GM20431 (cell line): ENCODE measurements around the gene PCDHB10.
"Not testable (repeated sequence)": the region's sequence is repeated elsewhere in the genome, so short reads cannot be mapped to it uniquely, and the experiment has no call there.

Experiments
- in situ Hi-C: fragments of 300-500 bp; cut with MseI, MboI; formaldehyde crosslinking; loops from one replicate; pipeline ENCODE4 v1.15.0; 2020; ENCODE audit warnings: low sequenced_read_pairs; ENCODE audit not compliant: unreplicated experiment

The PCDHB10 gene

GRCh38 chr5:141186897-141187512, 5.1 kb upstream of the PCDHB10 start, which contains the start of gene PCDHB9:
Gene PCDHB9 (plus strand): TSS chr5:141187161. CDS start chr5:141187319, 158 bp downstream.
- in situ Hi-C loops: no loop called here

DNA sequence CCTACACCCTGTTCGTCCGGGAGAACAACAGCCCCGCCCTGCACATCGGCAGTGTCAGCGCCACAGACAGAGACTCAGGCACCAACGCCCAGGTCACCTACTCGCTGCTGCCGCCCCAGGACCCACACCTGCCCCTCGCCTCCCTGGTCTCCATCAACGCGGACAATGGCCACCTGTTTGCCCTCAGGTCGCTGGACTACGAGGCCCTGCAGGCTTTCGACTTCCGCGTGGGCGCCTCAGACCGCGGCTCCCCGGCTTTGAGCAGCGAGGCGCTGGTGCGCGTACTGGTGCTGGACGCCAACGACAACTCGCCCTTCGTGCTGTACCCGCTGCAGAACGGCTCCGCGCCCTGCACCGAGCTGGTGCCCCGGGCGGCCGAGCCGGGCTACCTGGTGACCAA, 3.5 kb upstream of the PCDHB10 start:
- in situ Hi-C loops: not testable (repeated sequence)

DNA sequence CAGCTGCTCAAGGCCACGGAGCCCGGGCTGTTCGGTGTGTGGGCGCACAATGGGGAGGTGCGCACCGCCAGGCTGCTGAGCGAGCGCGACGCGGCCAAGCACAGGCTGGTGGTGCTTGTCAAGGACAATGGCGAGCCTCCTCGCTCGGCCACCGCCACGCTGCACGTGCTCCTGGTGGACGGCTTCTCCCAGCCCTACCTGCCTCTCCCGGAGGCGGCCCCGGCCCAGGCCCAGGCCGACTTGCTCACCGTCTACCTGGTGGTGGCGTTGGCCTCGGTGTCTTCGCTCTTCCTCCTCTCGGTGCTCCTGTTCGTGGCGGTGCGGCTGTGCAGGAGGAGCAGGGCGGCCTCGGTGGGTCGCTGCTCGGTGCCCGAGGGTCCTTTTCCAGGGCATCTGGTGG, 3.0 kb upstream of the PCDHB10 start:
- in situ Hi-C loops: not testable (repeated sequence)

DNA sequence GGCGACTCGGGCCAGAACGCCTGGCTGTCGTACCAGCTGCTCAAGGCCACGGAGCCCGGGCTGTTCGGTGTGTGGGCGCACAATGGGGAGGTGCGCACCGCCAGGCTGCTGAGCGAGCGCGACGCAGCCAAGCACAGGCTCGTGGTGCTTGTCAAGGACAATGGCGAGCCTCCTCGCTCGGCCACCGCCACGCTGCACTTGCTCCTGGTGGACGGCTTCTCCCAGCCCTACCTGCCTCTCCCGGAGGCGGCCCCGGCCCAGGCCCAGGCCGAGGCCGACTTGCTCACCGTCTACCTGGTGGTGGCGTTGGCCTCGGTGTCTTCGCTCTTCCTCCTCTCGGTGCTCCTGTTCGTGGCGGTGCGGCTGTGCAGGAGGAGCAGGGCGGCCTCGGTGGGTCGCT, 2.2 kb downstream of the PCDHB10 start:
- in situ Hi-C loops: not testable (repeated sequence)

DNA sequence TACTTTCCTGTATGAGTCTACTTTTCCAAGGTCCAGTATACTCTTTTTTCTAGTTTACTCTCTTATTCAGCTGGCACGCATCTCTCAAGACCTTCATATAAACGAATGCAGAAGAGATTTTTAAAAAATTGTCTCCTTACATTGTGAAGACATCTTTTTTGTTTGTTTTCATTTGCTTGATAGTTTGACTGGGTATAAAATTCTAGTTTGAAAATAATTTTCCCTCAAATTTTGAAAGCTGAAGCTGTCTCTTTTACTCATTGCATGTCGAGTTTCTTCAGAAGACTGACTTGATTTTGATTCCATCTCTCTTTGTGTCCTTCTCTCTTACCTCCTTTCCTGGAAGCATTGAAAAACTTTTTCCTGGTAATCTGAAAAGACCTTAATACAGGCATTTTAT, 4.2 kb downstream of the PCDHB10 start:
- in situ Hi-C loops: no loop called here

DNA sequence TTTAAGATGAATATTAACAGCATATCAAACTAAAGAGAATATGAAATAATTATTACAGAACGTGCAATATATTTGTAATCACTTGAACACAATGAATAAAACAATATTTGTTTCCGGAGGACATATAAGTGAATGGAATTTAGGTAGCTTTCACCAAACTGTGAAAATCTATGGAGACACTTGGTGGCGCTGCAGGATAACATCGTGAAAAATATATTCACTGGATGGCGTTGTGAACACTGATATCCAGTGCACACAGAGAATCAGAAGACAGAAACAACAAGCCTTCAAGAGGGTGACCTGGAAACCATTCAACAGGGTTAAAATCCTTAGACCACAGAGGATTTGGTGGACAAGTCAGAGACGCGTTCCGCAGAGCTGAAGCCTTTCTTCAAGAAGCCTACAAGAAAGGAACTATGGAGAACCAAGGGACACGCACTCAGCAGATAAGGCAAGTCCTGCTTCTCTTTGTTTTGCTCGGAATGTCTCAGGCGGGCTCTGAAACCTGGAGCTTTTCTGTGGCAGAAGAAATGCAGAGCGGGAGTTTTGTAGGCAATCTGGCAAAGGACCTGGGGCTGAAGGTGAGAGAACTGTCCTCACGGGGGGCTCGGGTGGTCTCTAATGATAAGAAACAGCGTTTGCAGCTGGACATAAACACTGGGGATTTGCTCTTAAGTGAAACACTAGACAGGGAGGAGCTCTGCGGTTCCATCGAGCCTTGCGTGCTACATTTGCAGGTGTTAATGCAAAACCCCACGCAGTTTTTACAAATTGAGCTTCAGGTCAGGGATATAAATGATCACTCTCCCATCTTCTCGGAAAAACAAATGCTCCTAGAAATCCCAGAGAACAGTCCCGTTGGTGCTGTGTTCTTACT, 7.4 kb downstream of the PCDHB10 start, which contains the start of gene PCDHB11:
Gene PCDHB11, plus strand, starts transcription at position 269 of the 877 bp plus-strand sequence. Its CDS starts 148 bp downstream, at position 417.
- in situ Hi-C loops: no loop called here

DNA sequence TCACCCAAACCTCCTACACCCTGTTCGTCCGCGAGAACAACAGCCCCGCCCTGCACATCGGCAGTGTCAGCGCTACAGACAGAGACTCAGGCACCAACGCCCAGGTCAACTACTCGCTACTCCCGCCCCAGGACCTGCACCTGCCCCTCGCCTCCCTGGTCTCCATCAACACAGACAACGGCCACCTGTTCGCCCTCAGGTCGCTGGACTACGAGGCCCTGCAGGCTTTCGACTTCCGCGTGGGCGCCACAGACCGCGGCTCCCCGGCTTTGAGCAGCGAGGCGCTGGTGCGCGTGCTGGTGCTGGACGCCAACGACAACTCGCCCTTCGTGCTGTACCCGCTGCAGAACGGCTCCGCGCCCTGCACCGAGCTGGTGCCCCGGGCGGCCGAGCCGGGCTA, 9.0 kb downstream of the PCDHB10 start:
- in situ Hi-C loops: not testable (repeated sequence)

DNA sequence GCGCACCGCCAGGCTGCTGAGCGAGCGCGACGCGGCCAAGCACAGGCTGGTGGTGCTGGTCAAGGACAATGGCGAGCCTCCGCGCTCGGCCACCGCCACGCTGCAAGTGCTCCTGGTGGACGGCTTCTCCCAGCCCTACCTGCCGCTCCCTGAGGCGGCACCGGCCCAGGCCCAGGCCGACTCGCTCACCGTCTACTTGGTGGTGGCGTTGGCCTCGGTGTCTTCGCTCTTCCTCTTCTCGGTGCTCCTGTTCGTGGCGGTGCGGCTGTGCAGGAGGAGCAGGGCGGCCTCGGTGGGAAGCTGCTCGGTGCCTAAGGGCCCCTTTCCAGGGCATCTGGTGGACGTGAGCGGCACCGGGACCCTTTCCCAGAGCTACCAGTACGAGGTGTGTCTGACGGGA, 9.5 kb downstream of the PCDHB10 start:
- in situ Hi-C loops: not testable (repeated sequence)

- in situ Hi-C loops: no loop called here
These were observed 16.3 kb downstream of the PCDHB10 start, which contains the start of gene PCDHB12 for GRCh38 chr5:141208478-141208877. Gene PCDHB12 (plus strand): TSS chr5:141208719. CDS start chr5:141208908, 189 bp downstream.

DNA sequence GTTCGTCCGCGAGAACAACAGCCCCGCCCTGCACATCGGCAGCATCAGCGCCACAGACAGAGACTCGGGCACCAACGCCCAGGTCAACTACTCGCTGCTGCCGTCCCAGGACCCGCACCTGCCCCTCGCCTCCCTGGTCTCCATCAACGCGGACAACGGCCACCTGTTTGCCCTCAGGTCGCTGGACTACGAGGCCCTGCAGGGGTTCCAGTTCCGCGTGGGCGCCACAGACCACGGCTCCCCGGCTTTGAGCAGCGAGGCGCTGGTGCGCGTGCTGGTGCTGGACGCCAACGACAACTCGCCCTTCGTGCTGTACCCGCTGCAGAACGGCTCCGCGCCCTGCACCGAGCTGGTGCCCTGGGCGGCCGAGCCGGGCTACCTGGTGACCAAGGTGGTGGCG, 18.1 kb downstream of the PCDHB10 start:
- in situ Hi-C loops: not testable (repeated sequence)

DNA sequence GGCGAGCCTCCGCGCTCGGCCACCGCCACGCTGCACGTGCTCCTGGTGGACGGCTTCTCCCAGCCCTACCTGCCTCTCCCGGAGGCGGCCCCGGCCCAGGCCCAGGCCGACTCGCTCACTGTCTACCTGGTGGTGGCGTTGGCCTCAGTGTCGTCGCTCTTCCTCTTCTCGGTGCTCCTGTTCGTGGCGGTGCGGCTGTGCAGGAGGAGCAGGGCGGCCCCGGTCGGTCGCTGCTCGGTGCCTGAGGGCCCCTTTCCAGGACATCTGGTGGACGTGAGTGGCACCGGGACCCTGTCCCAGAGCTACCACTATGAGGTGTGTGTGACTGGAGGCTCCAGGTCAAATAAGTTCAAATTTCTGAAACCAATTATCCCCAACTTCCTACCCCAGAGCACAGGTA, 18.7 kb downstream of the PCDHB10 start:
- in situ Hi-C loops: not testable (repeated sequence)

GRCh38 chr5:141213656-141214339, 21.6 kb downstream of the PCDHB10 start, which contains the start of gene PCDHB13:
Gene PCDHB13 (plus strand): TSS chr5:141213919. CDS start chr5:141214124, 205 bp downstream.
- in situ Hi-C loops: not testable (repeated sequence)

DNA sequence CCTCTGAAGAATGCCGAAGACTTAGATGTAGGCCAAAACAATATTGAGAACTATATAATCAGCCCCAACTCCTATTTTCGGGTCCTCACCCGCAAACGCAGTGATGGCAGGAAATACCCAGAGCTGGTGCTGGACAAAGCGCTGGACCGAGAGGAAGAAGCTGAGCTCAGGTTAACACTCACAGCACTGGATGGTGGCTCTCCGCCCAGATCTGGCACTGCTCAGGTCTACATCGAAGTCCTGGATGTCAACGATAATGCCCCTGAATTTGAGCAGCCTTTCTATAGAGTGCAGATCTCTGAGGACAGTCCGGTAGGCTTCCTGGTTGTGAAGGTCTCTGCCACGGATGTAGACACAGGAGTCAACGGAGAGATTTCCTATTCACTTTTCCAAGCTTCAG, 22.4 kb downstream of the PCDHB10 start:
- in situ Hi-C loops: not testable (repeated sequence)

DNA sequence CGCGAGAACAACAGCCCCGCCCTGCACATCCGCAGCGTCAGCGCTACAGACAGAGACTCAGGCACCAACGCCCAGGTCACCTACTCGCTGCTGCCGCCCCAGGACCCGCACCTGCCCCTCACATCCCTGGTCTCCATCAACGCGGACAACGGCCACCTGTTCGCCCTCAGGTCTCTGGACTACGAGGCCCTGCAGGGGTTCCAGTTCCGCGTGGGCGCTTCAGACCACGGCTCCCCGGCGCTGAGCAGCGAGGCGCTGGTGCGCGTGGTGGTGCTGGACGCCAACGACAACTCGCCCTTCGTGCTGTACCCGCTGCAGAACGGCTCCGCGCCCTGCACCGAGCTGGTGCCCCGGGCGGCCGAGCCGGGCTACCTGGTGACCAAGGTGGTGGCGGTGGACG, 23.4 kb downstream of the PCDHB10 start:
- in situ Hi-C loops: not testable (repeated sequence)

DNA sequence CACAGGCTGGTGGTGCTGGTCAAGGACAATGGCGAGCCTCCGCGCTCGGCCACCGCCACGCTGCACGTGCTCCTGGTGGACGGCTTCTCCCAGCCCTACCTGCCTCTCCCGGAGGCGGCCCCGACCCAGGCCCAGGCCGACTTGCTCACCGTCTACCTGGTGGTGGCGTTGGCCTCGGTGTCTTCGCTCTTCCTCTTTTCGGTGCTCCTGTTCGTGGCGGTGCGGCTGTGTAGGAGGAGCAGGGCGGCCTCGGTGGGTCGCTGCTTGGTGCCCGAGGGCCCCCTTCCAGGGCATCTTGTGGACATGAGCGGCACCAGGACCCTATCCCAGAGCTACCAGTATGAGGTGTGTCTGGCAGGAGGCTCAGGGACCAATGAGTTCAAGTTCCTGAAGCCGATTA, 23.9 kb downstream of the PCDHB10 start:
- in situ Hi-C loops: not testable (repeated sequence)

DNA sequence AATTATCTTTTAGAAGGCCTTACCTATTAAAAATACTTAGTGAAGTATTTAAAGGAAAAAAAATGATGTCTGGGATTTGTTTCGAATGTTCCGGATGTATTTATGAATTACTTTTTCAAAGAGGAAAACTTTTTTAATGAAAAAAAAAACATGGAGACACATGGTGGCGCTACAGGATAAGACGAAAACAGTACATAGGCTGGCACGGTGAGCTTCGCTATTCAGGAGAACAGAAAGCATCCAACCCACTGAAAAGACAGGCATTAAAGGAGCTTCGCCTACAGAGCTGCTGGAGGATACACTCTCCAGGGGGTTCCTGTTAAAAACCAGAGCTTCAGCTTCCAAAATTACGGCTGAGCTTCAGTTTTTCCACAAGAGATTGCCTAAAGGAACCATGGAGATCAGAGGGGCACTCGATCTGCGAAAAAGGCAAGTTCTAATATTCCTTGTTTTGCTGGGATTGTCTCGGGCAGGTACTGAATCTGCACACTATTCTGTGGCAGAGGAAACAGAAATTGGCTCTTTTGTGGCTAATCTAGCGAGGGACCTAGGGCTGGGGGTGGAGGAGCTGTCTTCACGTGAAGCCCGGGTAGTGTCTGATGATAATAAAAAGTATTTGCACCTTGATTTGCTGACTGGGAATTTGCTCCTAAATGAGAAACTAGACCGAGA, 31.1 kb downstream of the PCDHB10 start, which contains the start of gene PCDHB14:
Gene PCDHB14, plus strand, starts transcription at position 232 of the 672 bp plus-strand sequence. Its CDS starts 163 bp downstream, at position 395.
- in situ Hi-C loops: no loop called here

- in situ Hi-C loops: not testable (repeated sequence)
These were observed 32.7 kb downstream of the PCDHB10 start for GRCh38 chr5:141224844-141225243.

DNA sequence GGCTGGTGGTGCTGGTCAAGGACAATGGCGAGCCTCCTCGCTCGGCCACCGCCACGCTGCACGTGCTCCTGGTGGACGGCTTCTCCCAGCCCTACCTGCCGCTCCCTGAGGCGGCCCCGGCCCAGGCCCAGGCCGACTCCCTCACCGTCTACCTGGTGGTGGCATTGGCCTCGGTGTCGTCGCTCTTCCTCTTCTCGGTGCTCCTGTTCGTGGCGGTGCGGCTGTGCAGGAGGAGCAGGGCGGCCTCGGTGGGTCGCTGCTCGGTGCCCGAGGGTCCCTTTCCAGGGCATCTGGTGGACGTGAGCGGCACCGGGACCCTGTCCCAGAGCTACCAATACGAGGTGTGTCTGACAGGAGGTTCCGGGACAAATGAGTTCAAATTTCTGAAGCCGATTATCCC, 33.3 kb downstream of the PCDHB10 start:
- in situ Hi-C loops: not testable (repeated sequence)

GRCh38 chr5:141234109-141234667, 42.0 kb downstream of the PCDHB10 start:
- in situ Hi-C loops: no loop called here
